Measurements from ENCODE around the gene CPB1. TPM values are rescaled to one million over a fixed set of nuclear protein-coding genes. Genes with fewer than 3 reads are reported as not detected.
"Not testable (repeated sequence)": the region's sequence is repeated elsewhere in the genome, so short reads cannot be mapped to it uniquely, and the experiment has no call there.

The CPB1 gene
- total RNA-seq (2013; cell fraction: nucleolus; rRNA removed): not detected in 2 replicates
- total RNA-seq (2014; rRNA removed): not detected in 2 replicates
- total RNA-seq (2014; rRNA removed; fragmentation: Illumina TruSeq; extraction: Trizol): not detected in 2 replicates
- 4.8 and 5.4 TPM in 2 replicates for total RNA-seq (2021)
- polyA plus RNA-seq (2011; ENCODE audit: low read depth): not detected
- polyA plus RNA-seq (2011; rRNA removed): not detected in 2 replicates
- not detected in 2 replicates for polyA plus RNA-seq (2011; cell fraction: cytosol; rRNA removed)
- polyA plus RNA-seq (2011; cell fraction: nucleus; rRNA removed): not detected in 2 replicates
- polyA plus RNA-seq (2012): not detected in 2 replicates
- polyA plus RNA-seq (2014; fragmentation: Illumina TruSeq; extraction: Trizol): not detected in 2 replicates
- not detected for polyA plus RNA-seq (2014; fragmentation: Nextera tagmentation; extraction: Ambion mirVana)
- polyA plus RNA-seq (2014; rRNA removed): not detected in 2 replicates
- not detected for polyA plus RNA-seq (2016; fragmentation: Nextera tagmentation; extraction: Ambion mirVana)
- polyA minus RNA-seq (2011; rRNA and poly(A)+ RNA removed): not detected in 2 replicates
- polyA minus RNA-seq (2011; cell fraction: cytosol; rRNA and poly(A)+ RNA removed): not detected in 2 replicates
- not detected in 2 replicates for polyA minus RNA-seq (2011; cell fraction: nucleus; rRNA and poly(A)+ RNA removed)
- not detected for Bru-seq, nascent RNA
- not detected for BruChase-seq, experiment 1, labeled RNA remaining after a 6-hour chase
- BruChase-seq, experiment 2, labeled RNA remaining after a 2-hour chase: not detected
- long read RNA-seq, experiment 1: 0 reads
- long read RNA-seq, experiment 2: 0 reads

DNA sequence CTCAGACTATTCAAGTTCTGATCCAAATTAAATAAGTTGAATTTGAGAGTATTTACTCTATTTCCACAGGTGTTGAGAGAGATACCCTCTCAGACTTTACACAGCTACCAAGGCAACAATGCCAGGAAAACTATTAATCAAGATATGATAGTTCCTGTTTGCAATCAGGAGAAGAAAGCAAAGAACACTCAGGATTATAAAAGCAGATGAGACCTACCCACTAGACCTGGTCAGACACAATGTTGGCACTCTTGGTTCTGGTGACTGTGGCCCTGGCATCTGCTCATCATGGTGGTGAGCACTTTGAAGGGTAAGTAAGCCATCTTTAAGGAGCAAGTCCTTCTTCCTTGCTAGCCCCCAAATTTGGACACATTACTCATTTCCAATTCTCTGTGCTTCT lies at the start of gene CPB1:
TSS of gene CPB1 (plus strand) at position 227 of the 400 bp plus-strand sequence. CDS start at position 240, 13 bp downstream.
- Histone ChIP-seq H2AFZ (ENCODE audit: control insufficient read depth, low read depth, low read length) (no peak within 1 kb of the TSS), H3K9me3 (replicated peaks; ENCODE audit: control insufficient read depth, insufficient read depth, low read length) (no peaks in the 10 kb centered on the region), H3K79me2 (ENCODE audit: control insufficient read depth, insufficient read depth, low read length) (no peaks in the 10 kb centered on the region), H3K4me1 (ENCODE audit: control insufficient read depth, insufficient read depth, low read length) (no peaks in the 10 kb centered on the region), H3K4me3 (no peak within 1 kb of the TSS), H3K4me2 (ENCODE audit: control insufficient read depth, insufficient read depth) (no peak within 1 kb of the TSS), H3K27me3 (replicated peaks in 1 of 2; ENCODE audit: control insufficient read depth in 2 of 2, insufficient read depth in 2 of 2, low read length in 1 of 2) (no peaks in the 10 kb centered on the region; a peak in 1 of 4 replicates), H3K9ac (ENCODE audit: control insufficient read depth, insufficient read depth, low read length) (no peak within 1 kb of the TSS), H3K36me3 (ENCODE audit: control insufficient read depth in 2 of 2, insufficient read depth in 2 of 2, low read length in 1 of 2) (no peaks in the 10 kb centered on the region), H4K20me1 (ENCODE audit: control insufficient read depth, insufficient read depth) (no peaks in the 10 kb centered on the region), H3K27ac (ENCODE audit: control insufficient read depth, insufficient read depth) (no peak within 1 kb of the TSS)
- ChIA-PET POLR2A (no interaction called here), RAD21 (ENCODE audit: unreplicated experiment) (no interaction called here), SMC1A (ENCODE audit: uncharacterized antibody, unreplicated experiment) (no interaction called here), CTCF (no interaction called here)
- TF ChIP-seq, protein P1, sequence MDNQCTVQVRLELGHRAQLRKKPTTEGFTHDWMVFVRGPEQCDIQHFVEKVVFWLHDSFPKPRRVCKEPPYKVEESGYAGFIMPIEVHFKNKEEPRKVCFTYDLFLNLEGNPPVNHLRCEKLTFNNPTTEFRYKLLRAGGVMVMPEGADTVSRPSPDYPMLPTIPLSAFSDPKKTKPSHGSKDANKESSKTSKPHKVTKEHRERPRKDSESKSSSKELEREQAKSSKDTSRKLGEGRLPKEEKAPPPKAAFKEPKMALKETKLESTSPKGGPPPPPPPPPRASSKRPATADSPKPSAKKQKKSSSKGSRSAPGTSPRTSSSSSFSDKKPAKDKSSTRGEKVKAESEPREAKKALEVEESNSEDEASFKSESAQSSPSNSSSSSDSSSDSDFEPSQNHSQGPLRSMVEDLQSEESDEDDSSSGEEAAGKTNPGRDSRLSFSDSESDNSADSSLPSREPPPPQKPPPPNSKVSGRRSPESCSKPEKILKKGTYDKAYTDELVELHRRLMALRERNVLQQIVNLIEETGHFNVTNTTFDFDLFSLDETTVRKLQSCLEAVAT (IDR thresholded peaks at IDR 0.05): no peak
- TF ChIP-seq PAX8 (IDR thresholded peaks at IDR 0.05): no peak
- no peak for TF ChIP-seq TCF7 (IDR thresholded peaks at IDR 0.05; ENCODE audit: borderline replicate concordance)
- in situ Hi-C loops (cut with MboI): no loop called here
- DNase-seq (ENCODE audit: low read depth, low spot score): no peak
- no peak for FAIRE-seq
- ATAC-seq: no peak
- BruUV-seq (replicated peaks): no TSS peak
- intact Hi-C loops (cut with micrococcal nuclease; ENCODE audit: unreplicated experiment): no loop called here

DNA sequence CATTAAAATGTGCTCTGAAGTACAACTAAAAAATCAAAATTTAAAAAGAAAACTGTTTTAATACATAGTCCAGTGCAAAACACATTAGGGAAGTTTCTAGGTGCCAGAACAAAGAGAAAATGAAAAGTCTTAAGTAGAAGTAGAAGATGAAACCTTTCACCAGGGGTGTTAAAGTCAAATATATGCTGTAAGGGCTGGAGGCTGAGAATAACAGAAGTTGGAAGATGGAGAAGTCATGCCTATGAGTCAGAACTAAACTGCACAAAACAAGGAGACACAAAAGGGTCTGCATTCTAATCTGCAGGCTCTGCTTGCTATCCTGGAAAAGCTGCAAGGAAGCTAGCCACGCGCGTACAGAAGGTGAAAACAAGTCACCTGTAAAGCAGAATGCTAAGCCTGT lies 48.7 kb upstream of the CPB1 start:
- Histone ChIP-seq H3K9ac (ENCODE audit: control insufficient read depth, insufficient read depth, low read length) (no peak overlapping the region), H3K4me2 (ENCODE audit: control insufficient read depth, insufficient read depth) (no peak overlapping the region), H3K4me1 (ENCODE audit: control insufficient read depth, insufficient read depth, low read length) (no peaks in the 10 kb centered on the region), H3K4me3 (no peak overlapping the region), H3K79me2 (ENCODE audit: control insufficient read depth, insufficient read depth, low read length) (no peaks in the 10 kb centered on the region), H3K36me3 (ENCODE audit: control insufficient read depth in 2 of 2, insufficient read depth in 2 of 2, low read length in 1 of 2) (no peaks in the 10 kb centered on the region), H4K20me1 (ENCODE audit: control insufficient read depth, insufficient read depth) (no peaks in the 10 kb centered on the region), H3K9me3 (replicated peaks; ENCODE audit: control insufficient read depth, insufficient read depth, low read length) (no peaks in the 10 kb centered on the region), H3K27me3 (replicated peaks in 1 of 2; ENCODE audit: control insufficient read depth in 2 of 2, insufficient read depth in 2 of 2, low read length in 1 of 2) (no peaks in the 10 kb centered on the region), H3K27ac (ENCODE audit: control insufficient read depth, insufficient read depth) (no peak overlapping the region), H2AFZ (ENCODE audit: control insufficient read depth, low read depth, low read length) (no peak overlapping the region)
- ATAC-seq: no peak
- CTCF ChIA-PET: no interaction called here
- intact Hi-C loops (cut with micrococcal nuclease; ENCODE audit: unreplicated experiment): no loop called here
- RAD21 ChIA-PET (ENCODE audit: unreplicated experiment): no interaction called here
- no peak for FAIRE-seq
- POLR2A ChIA-PET: no interaction called here
- no TSS peak for BruUV-seq (replicated peaks)
- SMC1A ChIA-PET (ENCODE audit: uncharacterized antibody, unreplicated experiment): no interaction called here
- WGBS (ENCODE audit: insufficient coverage, insufficient replicate concordance, low lambda C conversion rate, missing lambda C conversion rate): 93% methylated on average over 3 of the region's 3 CpGs
- DNase-seq (ENCODE audit: low read depth, low spot score): no peak
- in situ Hi-C loops (cut with MboI): no loop called here
- TF ChIP-seq NFYB (IDR thresholded peaks at IDR 0.05; ENCODE audit: insufficient read depth, low read depth, low read length) (no peak), HDGF (IDR thresholded peaks at IDR 0.05) (no peak)

DNA sequence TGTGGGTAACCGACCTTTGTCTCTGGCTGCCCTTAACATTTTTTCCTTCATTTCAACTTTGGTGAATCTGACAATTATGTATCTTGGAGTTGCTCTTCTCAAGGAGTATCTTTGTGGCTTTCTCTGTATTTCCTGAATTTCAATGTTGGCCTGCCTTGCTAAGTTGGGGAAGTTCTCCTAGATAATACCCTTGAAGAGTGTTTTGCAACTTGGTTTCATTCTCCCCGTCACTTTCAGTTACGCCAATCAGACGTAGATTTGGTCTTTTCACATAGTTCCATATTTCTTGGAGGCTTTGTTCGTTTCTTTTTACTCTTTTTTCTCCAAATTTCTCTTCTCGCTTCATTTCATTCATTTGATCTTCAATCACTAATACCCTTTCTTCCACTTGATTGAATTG lies 42.6 kb upstream of the CPB1 start:
- in situ Hi-C loops (cut with MboI); BruUV-seq (replicated peaks); H4K20me1 ChIP-seq (ENCODE audit: control insufficient read depth, insufficient read depth); intact Hi-C loops (cut with micrococcal nuclease; ENCODE audit: unreplicated experiment); H3K4me3 ChIP-seq; H2AFZ ChIP-seq (ENCODE audit: control insufficient read depth, low read depth, low read length); H3K27ac ChIP-seq (ENCODE audit: control insufficient read depth, insufficient read depth); FAIRE-seq; POLR2A ChIA-PET; H3K9me3 ChIP-seq (replicated peaks; ENCODE audit: control insufficient read depth, insufficient read depth, low read length); H3K4me1 ChIP-seq (ENCODE audit: control insufficient read depth, insufficient read depth, low read length); DNase-seq (ENCODE audit: low read depth, low spot score); H3K79me2 ChIP-seq (ENCODE audit: control insufficient read depth, insufficient read depth, low read length); RAD21 ChIA-PET (ENCODE audit: unreplicated experiment); ATAC-seq; H3K4me2 ChIP-seq (ENCODE audit: control insufficient read depth, insufficient read depth); H3K27me3 ChIP-seq (replicated peaks in 1 of 2; ENCODE audit: control insufficient read depth in 2 of 2, insufficient read depth in 2 of 2, low read length in 1 of 2); H3K36me3 ChIP-seq (ENCODE audit: control insufficient read depth in 2 of 2, insufficient read depth in 2 of 2, low read length in 1 of 2); H3K9ac ChIP-seq (ENCODE audit: control insufficient read depth, insufficient read depth, low read length): not testable (repeated sequence)
- ChIA-PET CTCF (interaction anchor here (1.3 kb wide), 1 partner anchor 13 kb away, joined by 3 read pairs; no protein-coding TSS in a partner anchor), SMC1A (ENCODE audit: uncharacterized antibody, unreplicated experiment) (interaction anchor here (1.1 kb wide), 1 partner anchor 84 kb away, joined by 3 read pairs; no protein-coding TSS in a partner anchor)
- 65% methylated on average over 6 of the region's 6 CpGs for WGBS (ENCODE audit: insufficient coverage, insufficient replicate concordance, low lambda C conversion rate, missing lambda C conversion rate)
